IMR-90 (cell line): ENCODE measurements around the gene LYPD4. TPM values are rescaled to one million over a fixed set of nuclear protein-coding genes. Genes with fewer than 3 reads are reported as not detected.

ENCODE experiments used
- ATAC-seq: fragments of 200-7000 bp; cut with Tn5 transposase; 2 replicates; pipeline ENCODE4 v1.9.1; 2020; ENCODE audit warnings: low read depth, mild to moderate bottlenecking, moderate library complexity
- BruUV-seq: library from RNA; stranded (reverse); fragments of 400-500 nt; replicated peaks from 2 replicates; lab custom pipeline; 2021; lab: Mats Ljungman, UMichigan
- CTCF ChIA-PET: fragments of 300-600 bp; formaldehyde crosslinking; extraction: SDS; loops from one replicate; lab custom pipeline; 2021; ENCODE audit warnings: antibody characterized with exemption; lab: Yijun Ruan, JAX
- POLR2A ChIA-PET: fragments of 300-600 bp; sonication (Branson Sonifier 250); formaldehyde crosslinking; loops from one replicate; lab custom pipeline; 2022; ENCODE audit warnings: antibody characterized with exemption; ENCODE audit not compliant: unreplicated experiment; lab: Charles Lee
- DNase-seq: peaks from one replicate; pipeline ENCODE4 v3.0.0; 2013
- H2AFZ ChIP-seq: replicated peaks from 2 replicates; pipeline ENCODE3; 2013; ENCODE audit warnings: low read length, mild to moderate bottlenecking; ENCODE audit not compliant: poor library complexity
- H2AK5ac ChIP-seq: 2 replicates; pipeline ENCODE4 v1.6.1; 2013; ENCODE audit warnings: low read depth, low read length, inconsistent platforms
- H2AK9ac ChIP-seq: replicated peaks from 2 replicates; pipeline ENCODE3; 2013; ENCODE audit warnings: mild to moderate bottlenecking, low read depth, low read length, moderate library complexity; ENCODE audit not compliant: poor library complexity
- H2BK120ac ChIP-seq: 2 replicates; pipeline ENCODE4 v1.6.1; 2013; ENCODE audit warnings: low read depth, low read length, inconsistent platforms
- H2BK15ac ChIP-seq: 3 replicates; pipeline ENCODE4 v1.6.1; 2013; ENCODE audit warnings: low read depth, low read length, inconsistent platforms
- H2BK20ac ChIP-seq: 2 replicates; pipeline ENCODE4 v1.6.1; 2013; ENCODE audit warnings: low read depth, mild to moderate bottlenecking, inconsistent platforms, low read length, moderate library complexity
- H2BK5ac ChIP-seq: 2 replicates; pipeline ENCODE4 v1.6.1; 2013; ENCODE audit warnings: mild to moderate bottlenecking, low read depth, low read length, inconsistent platforms; ENCODE audit not compliant: poor library complexity, severe bottlenecking
- H3K14ac ChIP-seq: replicated peaks from 2 replicates; pipeline ENCODE4 v1.6.1; 2013; ENCODE audit warnings: low read depth, low read length, inconsistent platforms
- H3K18ac ChIP-seq: 2 replicates; pipeline ENCODE4 v1.6.1; 2013; ENCODE audit warnings: low read depth, low read length, control low read depth
- H3K23ac ChIP-seq: 2 replicates; pipeline ENCODE4 v1.6.1; 2013; ENCODE audit warnings: low read depth, low read length, inconsistent platforms
- H3K27ac ChIP-seq: 2 replicates; pipeline ENCODE4 v1.5.1; 2013; ENCODE audit warnings: mild to moderate bottlenecking, control low read depth, low read length; ENCODE audit not compliant: insufficient read depth
- H3K27me3 ChIP-seq: 2 replicates; pipeline ENCODE4 v1.6.1; 2013; ENCODE audit warnings: low read length; ENCODE audit not compliant: control insufficient read depth, insufficient read depth
- H3K36me3 ChIP-seq: 2 replicates; pipeline ENCODE4 v1.6.1; 2013; ENCODE audit warnings: low read length, mixed read lengths; ENCODE audit not compliant: control insufficient read depth, insufficient read depth
- H3K4ac ChIP-seq: 2 replicates; pipeline ENCODE4 v1.6.1; 2013; ENCODE audit warnings: low read depth, low read length, inconsistent platforms
- H3K4me1 ChIP-seq: 2 replicates; pipeline ENCODE4 v1.6.1; 2013; ENCODE audit warnings: low read length, mixed read lengths; ENCODE audit not compliant: control insufficient read depth, insufficient read depth
- H3K4me2 ChIP-seq: 2 replicates; pipeline ENCODE4 v1.6.1; 2013; ENCODE audit warnings: low read depth, mild to moderate bottlenecking, control low read depth, low read length, moderate library complexity
- H3K4me3 ChIP-seq: 2 replicates; pipeline ENCODE4 v1.5.1; 2013; ENCODE audit warnings: low read depth, mild to moderate bottlenecking, control low read depth, low read length, moderate library complexity; ENCODE audit not compliant: insufficient read depth
- H3K56ac ChIP-seq: 2 replicates; pipeline ENCODE4 v1.6.1; 2013; ENCODE audit warnings: low read length, inconsistent platforms; ENCODE audit not compliant: insufficient read depth; ENCODE audit errors: extremely low read depth
- H3K79me1 ChIP-seq, 2 experiments: 2 replicates each; pipeline ENCODE4 v1.6.1; 2013; ENCODE audit warnings: low read length in 2 of 2, inconsistent platforms in 1 of 2, low read depth in 1 of 2
- H3K9ac ChIP-seq: 2 replicates; pipeline ENCODE4 v1.6.1; 2013; ENCODE audit warnings: low read depth, low read length, control low read depth
- H3K9me1 ChIP-seq: 2 replicates; pipeline ENCODE4 v1.6.1; 2013; ENCODE audit warnings: low read length, inconsistent platforms; ENCODE audit not compliant: insufficient read depth
- H3K9me3 ChIP-seq: 2 replicates; pipeline ENCODE4 v1.6.1; 2013; ENCODE audit warnings: low read length; ENCODE audit not compliant: control insufficient read depth, insufficient read depth
- H4K20me1 ChIP-seq: 2 replicates; pipeline ENCODE4 v1.6.1; 2013; ENCODE audit warnings: low read length, inconsistent platforms; ENCODE audit not compliant: insufficient read depth
- H4K5ac ChIP-seq: 2 replicates; pipeline ENCODE4 v1.6.1; 2013; ENCODE audit warnings: mild to moderate bottlenecking, low read depth, low read length, control low read depth
- H4K8ac ChIP-seq, 2 experiments: 2 replicates each; pipeline ENCODE4 v1.6.1; 2013; ENCODE audit warnings: low read depth in 2 of 2, low read length in 2 of 2, control low read depth in 1 of 2, inconsistent platforms in 1 of 2
- H4K91ac ChIP-seq: 2 replicates; pipeline ENCODE4 v1.6.1; 2013; ENCODE audit warnings: low read depth, low read length, inconsistent platforms; ENCODE audit not compliant: insufficient read depth
- CEBPB ChIP-seq: IDR thresholded peaks from 2 replicates; pipeline ENCODE4 v1.6.1; 2012; ENCODE audit warnings: low read depth, low read length, improper control_type of control experiment
- POLR2A ChIP-seq: IDR thresholded peaks from 2 replicates; pipeline ENCODE4 v1.6.1; 2012; ENCODE audit warnings: mild to moderate bottlenecking, low read depth, low read length
- RAD21 ChIP-seq: IDR thresholded peaks from 2 replicates; pipeline ENCODE4 v1.6.1; 2012; ENCODE audit warnings: low read length, improper control_type of control experiment
- RCOR1 ChIP-seq: IDR thresholded peaks from 2 replicates; pipeline ENCODE4 v1.6.1; 2012; ENCODE audit warnings: mild to moderate bottlenecking, low read length, improper control_type of control experiment; ENCODE audit not compliant: insufficient replicate concordance
- SMC3 ChIP-seq: fragments of 150-350 bp; IDR thresholded peaks from 2 replicates; pipeline ENCODE4 v1.6.1; 2016; ENCODE audit warnings: low read depth, mild to moderate bottlenecking, antibody characterized with exemption, low read length, moderate library complexity
- WGBS, 2 experiments: methylation state at CpG; one replicate each; pipeline versions ENCODE4 v1.1.5 to v1.1.7; 2013; ENCODE audit warnings: missing lambda C conversion rate in 2 of 2; ENCODE audit not compliant: insufficient read length in 1 of 2; ENCODE audit errors: extremely low coverage in 2 of 2; 5-methylcytosine and 5-hydroxymethylcytosine counted together
- dilution Hi-C: fragments of 300-500 bp; cut with HindIII; formaldehyde crosslinking; loops from one replicate; pipeline ENCODE4 v1.14.3; 2018; ENCODE audit warnings: low sequenced_read_pairs; ENCODE audit not compliant: unreplicated experiment
- in situ Hi-C: fragments of 300-500 bp; cut with MboI; formaldehyde crosslinking; loops from 3 replicates; pipeline ENCODE4 v1.14.3; 2019; ENCODE audit warnings: low sequenced_read_pairs, inconsistent platforms, mixed read lengths
- intact Hi-C: fragments of 100-400 bp; cut with micrococcal nuclease; formaldehyde crosslinking; loops from 2 replicates; pipeline ENCODE4 v1.10.0; 2022
- polyA plus RNA-seq, 3 experiments: library from polyadenylated mRNA; depleted of rRNA; stranded (reverse); fragments of >200 nt; gene quantifications; 2 replicates each; pipeline ENCODE4 v1.2.3, GENCODE V29; 2012; ENCODE audit warnings: low replicate concordance in 1 of 3
- total RNA-seq: library from RNA; depleted of rRNA; stranded (reverse); fragments of >200 nt; gene quantifications from 2 replicates; pipeline ENCODE4 v1.2.3, GENCODE V29; 2012

LYPD4 gene
- total and polyA plus RNA-seq, 2 of the 4 experiments (the other 2 are of a cell fraction): not detected

- in situ Hi-C loops: no loop called here
- no peak overlapping the region for H2AK9ac ChIP-seq
- H3K56ac ChIP-seq: no peak overlapping the region
- 51% methylated on average over 2 of the region's 5 CpGs; no CpG with 5 or more reads in 1 of the 2 experiments for WGBS, 2 experiments
- H3K9me1 ChIP-seq: no peaks in the 10 kb centered on the region
- no peaks in the 10 kb centered on the region for H3K9me3 ChIP-seq
- no peak overlapping the region for H3K23ac ChIP-seq
- H2BK15ac ChIP-seq: no peak overlapping the region
- DNase-seq (no peak), ATAC-seq (no peak)
- H3K36me3 ChIP-seq: no peaks in the 10 kb centered on the region
- peaks cover 51% of the 10 kb centered on the region for H3K27me3 ChIP-seq
- H3K9ac ChIP-seq: no peak overlapping the region
- H2AK5ac ChIP-seq: no peak overlapping the region
- H3K79me1 ChIP-seq: no peaks in the 10 kb centered on the region
- H3K27ac ChIP-seq: no peak overlapping the region
- no peak overlapping the region for H2BK20ac ChIP-seq
- intact Hi-C loops: no loop called here
- dilution Hi-C loops: no loop called here
- CTCF ChIA-PET: interaction anchor here (0.6 kb wide), 1 partner anchor 11 kb away, joined by 6 read pairs; no protein-coding TSS in a partner anchor
- H4K20me1 ChIP-seq: no peaks in the 10 kb centered on the region
- BruUV-seq: no TSS peak
- no peak overlapping the region for H3K18ac ChIP-seq
- no peak overlapping the region for H3K4ac ChIP-seq
- no peak overlapping the region for H3K4me2 ChIP-seq
- H2AFZ ChIP-seq: no peak overlapping the region
- no peak overlapping the region for H3K4me3 ChIP-seq
- H4K5ac ChIP-seq: no peak overlapping the region
- no peak for TF ChIP-seq RCOR1
- TF ChIP-seq RAD21: no peak
- TF ChIP-seq POLR2A: no peak
- TF ChIP-seq SMC3: no peak
- no peak for TF ChIP-seq CEBPB
- POLR2A ChIA-PET: no interaction called here
- no peak overlapping the region for H4K91ac ChIP-seq
- no peak overlapping the region for H2BK5ac ChIP-seq
- H2BK120ac ChIP-seq: no peak overlapping the region
- H4K8ac ChIP-seq: no peak overlapping the region
- H3K4me1 ChIP-seq: no peaks in the 10 kb centered on the region
- H3K14ac ChIP-seq: no peak overlapping the region
These were observed 5.9 kb upstream of the LYPD4 start for GRCh38 chr19:41850381-41850780.
